LoVo (cell line): Measurements from ENCODE around the gene SLC22A15.

Experiments
- DNase-seq: peaks from one replicate; pipeline ENCODE4 v3.0.0-alpha.2; 2016; ENCODE audit warnings: low spot score

The SLC22A15 gene

GRCh38 chr1:116099919-116100318 lies 123.6 kb downstream of the SLC22A15 start:
- DNase-seq = no peak

- DNase-seq = no peak
These were observed 128.4 kb downstream of the SLC22A15 start for GRCh38 chr1:116104667-116105066.

- DNase-seq = no peak
These were observed 129.7 kb downstream of the SLC22A15 start for GRCh38 chr1:116105996-116106395.

GRCh38 chr1:116106646-116107045 lies 130.3 kb downstream of the SLC22A15 start:
- no peak for DNase-seq

- no peak for DNase-seq
These were observed 131.1 kb downstream of the SLC22A15 start for GRCh38 chr1:116107371-116107770.

- peak; percentile 5 for DNase-seq
These were observed 134.5 kb downstream of the SLC22A15 start, which contains the start of gene MAB21L3 for GRCh38 chr1:116110567-116111523. MAB21L3 (plus strand) TSS chr1:116111399; CDS start chr1:116112616, 1,217 bp downstream.

- peak; percentile 2 for DNase-seq
These were observed 135.3 kb downstream of the SLC22A15 start for GRCh38 chr1:116111524-116112021.

- no peak for DNase-seq
These were observed 136.3 kb downstream of the SLC22A15 start for GRCh38 chr1:116112388-116113140.

- DNase-seq = no peak
These were observed 137.3 kb downstream of the SLC22A15 start for GRCh38 chr1:116113615-116114014.

- no peak for DNase-seq
These were observed 139.4 kb downstream of the SLC22A15 start for GRCh38 chr1:116115476-116116439.

GRCh38 chr1:116118471-116118870 lies 142.2 kb downstream of the SLC22A15 start:
- no peak for DNase-seq
